Body of pancreas (tissue), 4 donors: ENCODE measurements around the gene ACSL6. TPM values are rescaled to one million over a fixed set of nuclear protein-coding genes. Genes with fewer than 3 reads are reported as not detected.

ENCODE experiments used
- ATAC-seq: fragments of 150-250 bp; one replicate; pipeline ENCODE4 v1.9.1; 2016
- DNase-seq, 4 donors: peaks; one replicate each; pipeline ENCODE4 v3.0.0-alpha.2; 2019
- H3K27ac ChIP-seq, 4 donors: fragments of 200-600 bp; sonication (generic); 1 replicate in 3 of 4; 2 replicates in 1 of 4; pipeline versions ENCODE4 v1.5.1 to v1.6.1; 2016 to 2019; ENCODE audit warnings: mild to moderate bottlenecking in 1 of 4, mixed read lengths in 1 of 4, moderate library complexity in 1 of 4
- H3K27me3 ChIP-seq, 2 donors: fragments of 200-600 bp; sonication (generic); one replicate each; pipeline ENCODE4 v1.6.0; 2016; ENCODE audit warnings: mild to moderate bottlenecking in 1 of 2
- H3K36me3 ChIP-seq, 2 donors: fragments of 200-600 bp; sonication (generic); replicated peaks in 1 of 2; 2 replicates each; pipeline ENCODE4 v1.5.1; 2016; ENCODE audit warnings: low read depth in 2 of 2; ENCODE audit not compliant: insufficient read depth in 1 of 2
- H3K4me1 ChIP-seq: fragments of 200-600 bp; sonication (generic); one replicate; pipeline ENCODE4 v1.6.0; 2016
- H3K4me3 ChIP-seq, 2 donors: fragments of 200-600 bp; sonication (generic); 1 replicate in 1 of 2; 2 replicates in 1 of 2; pipeline ENCODE4 v1.5.1; 2016 to 2019
- H3K9me3 ChIP-seq, 3 donors: fragments of 200-600 bp; sonication (generic); 1 replicate in 2 of 3; 2 replicates in 1 of 3; pipeline ENCODE4 v1.5.1; 2016
- CTCF ChIP-seq, 7 experiments: fragments of 450-650 bp in 4 of 7; fragments of 200-600 bp in 3 of 7; sonication (generic) in 3 of 7; IDR thresholded peaks; one replicate each; pipeline ENCODE4 v1.5.1; 2016 to 2019; ENCODE audit warnings: antibody characterized with exemption in 7 of 7
- POLR2A ChIP-seq, 3 donors: fragments of 450-650 bp; IDR thresholded peaks; one replicate each; pipeline ENCODE4 v1.6.1; 2016; ENCODE audit warnings: antibody characterized with exemption in 3 of 3, mild to moderate bottlenecking in 2 of 3
- WGBS, 2 donors: methylation state at CpG; one replicate each; pipeline ENCODE4 v1.1.5; 2017; 5-methylcytosine and 5-hydroxymethylcytosine counted together
- intact Hi-C: fragments of 100-400 bp; cut with DNase I; formaldehyde crosslinking; loops from one replicate; pipeline ENCODE4 v1.15.1; 2023
- total RNA-seq, 2 donors: library from RNA; depleted of rRNA; stranded (reverse); fragments of >200 nt; gene quantifications; one replicate each; pipeline ENCODE4 v1.1.0, GENCODE V29; 2016

ACSL6 gene
- total RNA-seq, 2 donors from 2014 or later: 2.0 to 2.1 TPM

DNA sequence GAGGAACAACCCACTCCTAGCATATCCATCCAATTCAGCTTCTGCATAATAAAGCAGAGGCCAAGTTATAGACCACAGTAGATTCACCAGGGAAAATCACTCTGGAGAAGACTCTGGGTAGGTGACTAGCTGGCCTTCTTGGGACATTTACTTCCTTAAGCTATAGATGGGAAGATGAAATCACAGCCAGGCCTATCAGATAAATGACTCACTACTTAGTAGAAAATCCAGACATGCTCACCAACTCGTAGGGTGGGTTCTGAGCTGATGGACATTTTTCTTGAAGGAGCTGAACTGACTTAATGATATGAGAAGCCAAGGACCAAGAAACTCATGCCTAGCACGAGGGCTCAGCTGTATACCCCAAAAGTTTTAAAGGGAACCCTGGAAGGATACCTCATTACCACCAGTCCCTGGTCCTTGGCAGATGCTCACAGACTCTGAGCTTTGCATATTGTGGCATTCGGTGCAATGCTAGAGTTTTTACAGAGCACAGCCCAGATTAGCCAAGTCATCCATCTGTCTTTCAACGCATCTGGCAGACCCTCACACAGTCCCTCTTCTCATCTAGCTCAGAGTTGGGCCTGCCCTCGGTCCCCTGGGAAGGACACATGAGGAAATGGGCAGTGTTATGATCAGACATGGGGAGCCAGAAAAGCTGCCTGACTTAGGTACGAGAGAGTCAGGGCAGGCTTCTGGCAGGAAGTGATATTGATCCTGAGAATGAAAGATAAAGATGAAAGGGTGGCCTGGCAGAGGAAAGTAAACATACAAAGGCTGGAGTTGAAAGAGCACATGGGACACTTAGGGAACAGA, 15.0 kb downstream of the ACSL6 start:
- Histone ChIP-seq H3K27ac (peak overlapping the region in 2 of 4 donors; percentile 27 to 49), H3K27me3 (no peaks in the 10 kb centered on the region), H3K9me3 (no peaks in the 10 kb centered on the region), H3K36me3 (no peaks in the 10 kb centered on the region), H3K4me3 (no peak overlapping the region), H3K4me1 (peaks cover 25% of the 10 kb centered on the region)
- ATAC-seq: peak; percentile 63
- TF ChIP-seq CTCF (IDR thresholded peaks at IDR 0.05) (no peak), POLR2A (IDR thresholded peaks at IDR 0.05) (no peak)
- DNase-seq: peak; percentile 23 to 36 (median 30)
- 42 to 44% methylated on average over 6 of the region's 6 CpGs for WGBS, 2 donors
- intact Hi-C loops: no loop called here

- H3K9me3 ChIP-seq: no peaks in the 10 kb centered on the region
- 82 to 89% methylated on average over 6 to 7 of the region's 7 CpGs for WGBS, 2 donors
- no peaks in the 10 kb centered on the region for H3K27me3 ChIP-seq
- no peak overlapping the region for H3K27ac ChIP-seq
- H3K4me1 ChIP-seq: peaks cover 24% of the 10 kb centered on the region
- no peak for DNase-seq
- no peaks in the 10 kb centered on the region for H3K36me3 ChIP-seq
- TF ChIP-seq CTCF (IDR thresholded peaks at IDR 0.05): no peak
- TF ChIP-seq POLR2A (IDR thresholded peaks at IDR 0.05): no peak
- no peak for ATAC-seq
- H3K4me3 ChIP-seq: no peak overlapping the region
- intact Hi-C loops: no loop called here
Observed at GRCh38 chr5:131994533-131995226, 16.8 kb downstream of the ACSL6 start.

- 82 to 94% methylated on average over 3 to 7 of the region's 7 CpGs for WGBS, 2 donors
- no peaks in the 10 kb centered on the region for H3K36me3 ChIP-seq
- H3K27me3 ChIP-seq: no peaks in the 10 kb centered on the region
- TF ChIP-seq POLR2A (IDR thresholded peaks at IDR 0.05) (no peak), CTCF (IDR thresholded peaks at IDR 0.05) (no peak)
- H3K9me3 ChIP-seq: no peaks in the 10 kb centered on the region
- intact Hi-C loops: no loop called here
- H3K4me3 ChIP-seq: no peak overlapping the region
- no peak overlapping the region for H3K27ac ChIP-seq
- H3K4me1 ChIP-seq: peaks cover 24% of the 10 kb centered on the region
- ATAC-seq (no peak), DNase-seq (no peak)
Observed at GRCh38 chr5:131994090-131994489, 17.4 kb downstream of the ACSL6 start.

DNA sequence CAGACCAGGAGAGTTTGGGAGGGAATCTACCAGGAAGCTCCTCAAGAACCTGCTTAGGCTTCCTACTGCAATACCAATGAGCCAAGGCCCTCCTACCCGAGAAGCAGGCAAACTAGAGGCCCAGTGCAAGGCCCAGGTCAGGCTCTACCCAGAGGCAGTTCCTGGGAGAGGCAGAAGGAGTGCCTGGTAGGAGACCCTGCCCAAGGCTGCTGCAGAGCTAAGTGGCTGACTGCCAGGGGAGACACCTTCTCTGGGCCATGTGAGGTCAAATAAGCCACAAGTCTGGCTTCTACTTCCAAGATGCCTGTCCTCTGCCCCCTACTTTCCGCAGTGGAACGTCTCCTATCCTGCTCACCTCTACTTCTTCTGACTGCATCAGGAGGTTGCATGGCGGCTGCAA, 17.8 kb downstream of the ACSL6 start:
- Histone ChIP-seq H3K27me3 (no peaks in the 10 kb centered on the region), H3K27ac (no peak overlapping the region), H3K4me3 (no peak overlapping the region), H3K4me1 (peaks cover 24% of the 10 kb centered on the region), H3K36me3 (no peaks in the 10 kb centered on the region), H3K9me3 (no peaks in the 10 kb centered on the region)
- 81 to 93% methylated on average over 3 to 4 of the region's 4 CpGs for WGBS, 2 donors
- ATAC-seq: no peak
- intact Hi-C loops: no loop called here
- DNase-seq: no peak
- TF ChIP-seq POLR2A (IDR thresholded peaks at IDR 0.05) (no peak), CTCF (IDR thresholded peaks at IDR 0.05) (no peak)
